ENCODE results near the gene ADK. TPM values are rescaled to one million over a fixed set of nuclear protein-coding genes. Genes with fewer than 3 reads are reported as not detected.

The ADK gene
- total RNA-seq, 1 donor = 57.9 TPM

DNA sequence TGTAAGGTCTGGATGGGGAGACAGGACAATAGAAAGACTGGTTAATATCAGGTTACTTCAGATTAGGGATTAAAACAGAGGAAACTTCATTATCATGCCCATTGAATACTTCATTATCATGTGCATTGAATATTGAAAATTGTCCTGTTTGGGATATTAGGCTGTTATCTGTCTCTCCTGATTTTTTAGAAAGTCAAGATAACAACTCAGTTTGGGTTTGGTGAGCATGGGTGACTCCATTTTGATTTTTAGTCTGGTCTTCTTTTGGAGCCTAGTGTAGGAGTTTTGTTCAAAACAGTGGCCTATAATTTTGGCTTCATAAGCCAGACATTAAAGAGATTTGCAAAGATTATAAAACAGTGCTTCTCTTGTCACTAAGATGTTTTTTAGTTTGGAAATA, 95.5 kb downstream of the ADK start:
- TF ChIP-seq CTCF (IDR thresholded peaks at IDR 0.05; ENCODE audit: insufficient read depth, low read depth, low read length) = no peak
- no peak for DNase-seq (ENCODE audit: low read depth)
- H3K4me3 ChIP-seq (ENCODE audit: low read depth, low read length) = no peak overlapping the region

GRCh38 chr10:74249865-74250264, 98.8 kb downstream of the ADK start:
- no peak for TF ChIP-seq CTCF (IDR thresholded peaks at IDR 0.05; ENCODE audit: insufficient read depth, low read depth, low read length)
- DNase-seq (ENCODE audit: low read depth) = no peak
- H3K4me3 ChIP-seq (ENCODE audit: low read depth, low read length) = no peak overlapping the region

DNA sequence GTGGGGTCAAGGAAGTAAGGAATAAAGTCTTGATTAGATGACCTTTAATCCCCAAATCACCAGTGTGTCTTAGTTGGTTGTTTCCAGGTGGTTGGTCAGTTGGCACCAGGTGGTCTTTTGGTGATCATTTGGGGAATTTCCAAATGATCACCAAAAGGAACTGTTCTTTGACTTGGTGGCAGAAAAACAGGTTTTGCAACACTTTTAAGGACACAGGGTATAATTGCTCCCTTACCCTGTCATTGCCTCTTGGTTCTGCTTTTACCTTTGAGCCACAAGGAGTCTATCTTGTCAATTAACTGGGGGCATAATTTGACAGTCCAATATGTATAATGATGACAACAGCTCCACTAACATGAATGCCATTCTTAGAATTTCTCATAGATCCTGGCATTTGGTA, 104.2 kb downstream of the ADK start:
- no peak for TF ChIP-seq CTCF (IDR thresholded peaks at IDR 0.05; ENCODE audit: insufficient read depth, low read depth, low read length)
- no peak for DNase-seq (ENCODE audit: low read depth)
- no peak overlapping the region for H3K4me3 ChIP-seq (ENCODE audit: low read depth, low read length)

- TF ChIP-seq CTCF (IDR thresholded peaks at IDR 0.05; ENCODE audit: insufficient read depth, low read depth, low read length) = no peak
- no peak overlapping the region for H3K4me3 ChIP-seq (ENCODE audit: low read depth, low read length)
- DNase-seq (ENCODE audit: low read depth) = peak; percentile 44
Measured at GRCh38 chr10:74255888-74256357, 104.9 kb downstream of the ADK start.

DNA sequence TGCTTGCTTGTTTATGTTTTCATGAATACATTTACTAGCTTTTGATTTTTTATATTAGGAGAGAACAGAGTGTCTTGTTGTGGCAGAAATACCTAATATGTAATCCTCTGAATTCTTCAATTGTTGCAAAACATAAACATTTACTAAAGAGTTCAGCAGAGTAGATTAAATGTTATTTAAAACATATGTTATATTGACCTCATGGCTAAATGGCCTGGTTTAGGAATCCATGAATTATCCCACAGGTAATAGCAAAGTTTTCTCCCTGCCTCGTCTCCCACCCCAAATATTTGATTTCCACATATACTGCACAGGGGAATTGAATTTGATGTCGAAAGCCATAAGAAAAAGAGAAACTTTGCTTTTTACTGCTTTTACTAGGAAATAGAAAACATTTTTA, 111.8 kb downstream of the ADK start:
- peak; percentile 26 for DNase-seq (ENCODE audit: low read depth)

GRCh38 chr10:74263996-74264395, 113.0 kb downstream of the ADK start:
- DNase-seq (ENCODE audit: low read depth) = no peak
- H3K4me3 ChIP-seq (ENCODE audit: low read depth, low read length) = no peak overlapping the region
- no peak for TF ChIP-seq CTCF (IDR thresholded peaks at IDR 0.05; ENCODE audit: insufficient read depth, low read depth, low read length)

More for the DNA sequence above, 111.8 kb downstream of the ADK start:
- TF ChIP-seq CTCF (IDR thresholded peaks at IDR 0.05; ENCODE audit: insufficient read depth, low read depth, low read length) = no peak
- H3K4me3 ChIP-seq (ENCODE audit: low read depth, low read length) = no peak overlapping the region

DNA sequence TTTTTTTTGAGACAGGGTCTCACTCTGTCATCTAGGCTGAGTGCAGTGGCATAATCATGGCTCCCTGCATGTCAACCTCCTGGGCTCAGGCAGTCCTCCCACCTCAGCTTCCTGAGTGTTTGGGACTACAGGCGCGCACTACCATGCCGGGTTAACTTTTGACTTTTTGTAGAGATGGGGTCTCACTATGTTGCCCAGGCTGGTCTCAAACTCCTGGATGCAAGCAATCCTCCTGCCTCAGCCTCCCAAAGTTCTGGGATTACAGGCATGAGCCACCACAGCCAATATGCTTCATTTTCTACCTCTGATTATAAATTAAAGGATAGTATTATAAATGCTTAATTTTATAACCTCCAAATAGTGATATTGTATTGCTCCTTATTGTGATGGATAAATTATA, 121.3 kb downstream of the ADK start:
- no peak for TF ChIP-seq CTCF (IDR thresholded peaks at IDR 0.05; ENCODE audit: insufficient read depth, low read depth, low read length)
- no peak overlapping the region for H3K4me3 ChIP-seq (ENCODE audit: low read depth, low read length)
- no peak for DNase-seq (ENCODE audit: low read depth)
